Adipocyte (in vitro differentiated cells): Measurements from ENCODE around the gene CENPC.
"Not testable (repeated sequence)": the region's sequence is repeated elsewhere in the genome, so short reads cannot be mapped to it uniquely, and the experiment has no call there.

ENCODE experiments used
- DNase-seq: peaks from one replicate; pipeline ENCODE4 v3.0.0-alpha.2; 2015; ENCODE audit warnings: low read depth
- H3K27me3 ChIP-seq: replicated peaks from 2 replicates; pipeline ENCODE4 v1.7.0; 2013; ENCODE audit warnings: mild to moderate bottlenecking, low read length, moderate library complexity; ENCODE audit not compliant: control insufficient read depth, insufficient read depth
- H3K36me3 ChIP-seq: 2 replicates; pipeline ENCODE4 v1.7.0; 2013; ENCODE audit warnings: low read length, mild to moderate bottlenecking, moderate library complexity; ENCODE audit not compliant: control insufficient read depth, insufficient read depth, severe bottlenecking
- H3K4me1 ChIP-seq: 2 replicates; pipeline ENCODE4 v1.7.0; 2013; ENCODE audit warnings: mild to moderate bottlenecking, low read length, moderate library complexity; ENCODE audit not compliant: control insufficient read depth, insufficient read depth
- H3K4me3 ChIP-seq: 2 replicates; pipeline ENCODE4 v1.7.0; 2013; ENCODE audit warnings: mild to moderate bottlenecking, low read length, moderate library complexity
- H3K9ac ChIP-seq: 2 replicates; pipeline ENCODE4 v1.7.0; 2013; ENCODE audit warnings: mild to moderate bottlenecking, low read length, moderate library complexity
- H3K9me3 ChIP-seq: 2 replicates; pipeline ENCODE4 v1.7.0; 2013; ENCODE audit warnings: mild to moderate bottlenecking, low read length, moderate library complexity; ENCODE audit not compliant: control insufficient read depth

The CENPC gene

GRCh38 chr4:67447873-67448272 lies 97.4 kb downstream of the CENPC start:
- H3K27me3 ChIP-seq, result no peaks in the 10 kb centered on the region
- H3K9me3 ChIP-seq, result no peaks in the 10 kb centered on the region

GRCh38 chr4:67446811-67447210 lies 98.5 kb downstream of the CENPC start:
- Histone ChIP-seq H3K4me1 (no peaks in the 10 kb centered on the region), H3K4me3 (no peak overlapping the region), H3K27me3 (no peaks in the 10 kb centered on the region), H3K9ac (no peak overlapping the region), H3K9me3 (no peaks in the 10 kb centered on the region), H3K36me3 (peaks cover 11% of the 10 kb centered on the region)
- no peak for DNase-seq

More at GRCh38 chr4:67447873-67448272, 97.4 kb downstream of the CENPC start:
- DNase-seq, result no peak
- Histone ChIP-seq H3K4me1 (peaks cover 5% of the 10 kb centered on the region), H3K36me3 (peaks cover 7% of the 10 kb centered on the region), H3K4me3 (no peak overlapping the region), H3K9ac (no peak overlapping the region)

DNA sequence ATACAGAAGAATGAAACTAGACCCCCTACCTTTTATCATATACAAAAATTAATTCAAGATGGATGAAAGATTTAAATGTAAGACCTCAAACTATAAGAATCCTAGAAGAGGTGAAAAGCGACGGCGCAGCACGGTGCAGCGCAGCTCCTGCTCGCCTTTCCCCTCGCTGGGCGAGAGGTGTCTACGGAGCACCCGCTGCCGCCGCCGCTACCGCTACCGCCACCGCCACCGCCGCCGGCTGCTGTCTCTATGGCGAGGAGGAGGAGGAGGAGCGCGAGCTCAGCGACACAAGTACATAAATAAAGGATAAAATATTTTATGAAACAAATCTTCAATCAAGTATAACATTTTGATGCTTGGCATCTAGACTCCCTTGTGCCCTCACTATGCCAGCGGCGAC lies 99.4 kb downstream of the CENPC start:
- not testable (repeated sequence) for H3K4me3 ChIP-seq, H3K36me3 ChIP-seq, H3K27me3 ChIP-seq, H3K9ac ChIP-seq, DNase-seq, H3K4me1 ChIP-seq, H3K9me3 ChIP-seq

DNA sequence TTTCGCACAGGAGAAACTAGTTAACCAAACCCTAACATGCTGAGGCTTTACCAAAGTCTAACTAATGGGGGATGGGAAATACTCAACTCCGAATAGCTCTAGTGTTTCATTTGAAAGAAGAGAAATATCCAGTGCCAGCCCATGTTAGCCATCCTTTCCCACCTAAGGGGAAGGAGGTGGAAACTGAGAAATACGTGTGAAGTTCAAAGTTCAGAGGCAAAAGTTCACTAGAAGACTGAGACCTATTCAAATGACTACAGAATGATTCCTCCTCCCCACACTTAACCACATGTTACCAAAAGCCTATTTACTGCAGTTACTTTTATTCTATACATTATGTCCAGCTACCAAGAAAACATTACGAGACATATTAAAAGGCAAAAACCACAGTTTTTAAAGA lies 106.3 kb downstream of the CENPC start:
- DNase-seq, result no peak
- Histone ChIP-seq H3K27me3 (no peaks in the 10 kb centered on the region), H3K9ac (no peak overlapping the region), H3K4me1 (peaks cover 13% of the 10 kb centered on the region), H3K36me3 (peaks cover 4% of the 10 kb centered on the region), H3K9me3 (no peaks in the 10 kb centered on the region), H3K4me3 (no peak overlapping the region)

DNA sequence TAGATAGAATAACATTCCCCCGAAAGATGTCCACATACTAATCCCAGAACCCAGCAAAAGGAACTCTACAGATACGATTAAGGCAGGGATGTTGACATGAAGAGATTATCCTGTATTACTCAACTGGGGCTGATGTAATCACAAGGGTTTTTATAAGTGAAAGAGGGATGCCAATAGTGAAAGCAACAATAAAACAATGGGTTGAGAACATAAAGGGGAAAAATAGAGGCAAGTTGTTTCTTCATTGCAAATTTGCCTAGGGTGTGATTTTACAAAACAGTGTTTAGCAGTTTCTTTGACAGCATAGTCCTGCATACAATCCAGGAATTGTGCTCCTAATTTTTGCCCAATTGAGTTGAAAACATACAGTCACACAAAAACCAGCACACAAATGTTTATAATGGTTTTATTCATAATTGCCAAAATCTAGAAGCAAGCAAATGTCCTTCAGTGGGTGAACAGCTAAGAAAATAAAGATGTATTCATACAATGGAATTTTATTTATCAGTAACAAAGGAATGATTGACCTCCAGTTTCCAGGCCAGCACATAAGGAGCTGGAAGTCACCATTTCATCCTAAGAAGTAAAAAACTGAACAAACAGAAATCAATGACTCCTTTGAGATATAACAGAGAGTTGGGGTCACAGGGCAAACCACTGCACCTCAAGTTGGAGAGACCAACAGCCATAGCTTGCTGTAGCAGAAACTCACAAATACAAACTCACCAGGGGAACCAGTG lies 107.2 kb downstream of the CENPC start:
- Histone ChIP-seq H3K36me3 (peaks cover 4% of the 10 kb centered on the region), H3K9ac (no peak overlapping the region), H3K4me1 (peaks cover 13% of the 10 kb centered on the region), H3K9me3 (no peaks in the 10 kb centered on the region), H3K27me3 (no peaks in the 10 kb centered on the region), H3K4me3 (no peak overlapping the region)
- peak; percentile 84 for DNase-seq

- Histone ChIP-seq H3K27me3 (no peaks in the 10 kb centered on the region), H3K36me3 (peaks cover 5% of the 10 kb centered on the region), H3K4me1 (peaks cover 13% of the 10 kb centered on the region), H3K4me3 (no peak overlapping the region), H3K9me3 (no peaks in the 10 kb centered on the region), H3K9ac (no peak overlapping the region)
- DNase-seq, result no peak
Measured at GRCh38 chr4:67436742-67437141, 108.6 kb downstream of the CENPC start.

GRCh38 chr4:67430989-67431388 lies 114.3 kb downstream of the CENPC start:
- Histone ChIP-seq H3K4me1 (no peaks in the 10 kb centered on the region), H3K9ac (no peak overlapping the region), H3K4me3 (no peak overlapping the region), H3K36me3 (peaks cover 5% of the 10 kb centered on the region), H3K27me3 (no peaks in the 10 kb centered on the region), H3K9me3 (no peaks in the 10 kb centered on the region)
- DNase-seq, result no peak

DNA sequence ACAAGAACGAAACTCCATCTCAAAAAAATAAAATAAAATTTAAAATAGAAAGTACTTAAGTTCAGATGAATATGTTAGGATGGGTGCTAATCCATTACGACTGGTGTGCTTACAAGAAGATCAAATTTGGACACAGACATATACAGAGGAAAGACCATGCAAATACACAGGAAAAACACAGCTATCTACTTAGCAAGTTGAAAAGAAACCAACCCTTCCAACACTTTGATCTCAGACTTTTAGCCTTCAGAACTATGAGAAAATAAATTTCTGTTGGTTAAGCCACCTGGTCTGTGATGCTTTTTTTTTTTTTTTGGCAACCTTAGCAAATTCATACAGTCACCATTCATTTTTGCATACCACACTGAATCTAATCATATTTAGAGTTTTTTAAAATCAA lies 116.5 kb downstream of the CENPC start:
- H3K4me1 ChIP-seq, result no peaks in the 10 kb centered on the region
- no peak for DNase-seq
- H3K9ac ChIP-seq, result no peak overlapping the region
- no peak overlapping the region for H3K4me3 ChIP-seq
- H3K36me3 ChIP-seq, result peaks cover 5% of the 10 kb centered on the region
- no peaks in the 10 kb centered on the region for H3K9me3 ChIP-seq
- no peaks in the 10 kb centered on the region for H3K27me3 ChIP-seq
